KOPT-K1 (cell line): ENCODE measurements around the gene ASNSD1.
"Not testable (repeated sequence)": the region's sequence is repeated elsewhere in the genome, so short reads cannot be mapped to it uniquely, and the experiment has no call there.

Experiments used
- H3K27ac ChIP-seq: fragments of 200-600 bp; sonication (generic); 2 replicates; pipeline ENCODE4 v1.5.1; 2016; ENCODE audit warnings: antibody characterized with exemption, mild to moderate bottlenecking, low read depth, low read length; ENCODE audit not compliant: poor library complexity, severe bottlenecking
- H3K36me3 ChIP-seq: fragments of 200-600 bp; sonication (generic); 2 replicates; pipeline ENCODE4 v1.5.1; 2017; ENCODE audit warnings: antibody characterized with exemption, mild to moderate bottlenecking, low read length, moderate library complexity; ENCODE audit not compliant: insufficient read depth
- H3K9me3 ChIP-seq: fragments of 200-600 bp; sonication (generic); 2 replicates; pipeline ENCODE4 v1.5.1; 2017; ENCODE audit warnings: antibody characterized with exemption, low read length, mild to moderate bottlenecking; ENCODE audit not compliant: insufficient read depth, poor library complexity, severe bottlenecking

ASNSD1 gene

GRCh38 chr2:189635353-189635752 is 25.9 kb upstream of the ASNSD1 start:
- no peak overlapping the region for H3K27ac ChIP-seq

DNA sequence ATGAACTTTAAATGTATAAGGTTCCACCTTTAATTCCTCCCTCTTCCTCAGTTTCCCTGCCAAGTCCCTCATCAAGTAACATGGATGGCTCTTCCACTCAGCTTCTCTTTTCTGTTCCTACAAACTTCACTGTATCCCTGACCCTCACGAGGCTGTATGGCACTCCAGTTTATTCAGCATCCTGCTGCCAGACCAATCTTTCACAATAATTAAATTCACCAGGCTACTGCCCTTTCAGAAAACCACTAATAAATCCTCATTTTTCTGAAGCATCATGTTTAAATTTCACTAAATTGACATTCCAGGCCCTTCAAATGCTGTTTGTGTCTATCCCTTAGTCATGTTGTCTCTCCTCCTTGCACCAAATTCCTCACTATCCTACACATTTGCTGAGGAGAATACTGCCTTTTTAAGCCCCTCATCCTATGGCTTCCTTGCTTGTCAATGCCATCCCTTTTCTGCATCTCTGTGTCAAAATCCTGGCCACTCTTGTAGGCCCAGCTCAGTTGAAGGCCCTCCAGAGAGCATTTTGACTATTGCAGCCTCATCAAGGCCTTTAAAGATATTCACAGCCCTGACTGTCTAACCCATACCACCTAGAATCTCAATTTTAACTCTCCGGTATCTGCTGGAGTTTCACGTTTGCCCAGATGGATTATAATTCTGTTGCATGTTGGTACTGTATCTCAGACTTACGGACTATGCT is 22.8 kb upstream of the ASNSD1 start:
- H3K27ac ChIP-seq, result no peak overlapping the region

More at GRCh38 chr2:189635353-189635752, 25.9 kb upstream of the ASNSD1 start:
- no peaks in the 10 kb centered on the region for H3K9me3 ChIP-seq
- H3K36me3 ChIP-seq, result no peaks in the 10 kb centered on the region

GRCh38 chr2:189639007-189639609 is 22.2 kb upstream of the ASNSD1 start:
- no peaks in the 10 kb centered on the region for H3K36me3 ChIP-seq
- H3K9me3 ChIP-seq, result no peaks in the 10 kb centered on the region
- H3K27ac ChIP-seq, result no peak overlapping the region

More for the DNA sequence above, 22.8 kb upstream of the ASNSD1 start:
- no peaks in the 10 kb centered on the region for H3K9me3 ChIP-seq
- H3K36me3 ChIP-seq, result no peaks in the 10 kb centered on the region

DNA sequence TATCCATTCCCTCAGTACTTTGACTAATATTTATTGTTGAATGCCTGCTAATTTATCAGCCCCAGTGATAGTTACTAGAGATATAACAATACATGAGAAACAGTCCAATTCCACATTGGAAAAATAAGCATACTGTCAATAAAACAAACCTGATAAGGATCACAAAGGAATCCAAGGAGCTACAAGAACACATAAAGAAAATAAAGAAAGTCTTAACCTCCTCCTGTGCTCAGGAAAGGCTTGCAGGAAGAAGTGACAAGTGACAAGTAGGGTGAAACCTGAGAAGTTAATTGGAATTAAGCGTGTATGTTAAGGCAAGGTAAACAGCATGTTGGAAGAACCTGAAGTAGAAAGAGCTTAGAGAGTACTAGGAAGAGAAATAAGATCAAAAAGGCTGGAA is 20.3 kb upstream of the ASNSD1 start:
- no peaks in the 10 kb centered on the region for H3K36me3 ChIP-seq
- H3K9me3 ChIP-seq, result no peaks in the 10 kb centered on the region
- H3K27ac ChIP-seq, result no peak overlapping the region

DNA sequence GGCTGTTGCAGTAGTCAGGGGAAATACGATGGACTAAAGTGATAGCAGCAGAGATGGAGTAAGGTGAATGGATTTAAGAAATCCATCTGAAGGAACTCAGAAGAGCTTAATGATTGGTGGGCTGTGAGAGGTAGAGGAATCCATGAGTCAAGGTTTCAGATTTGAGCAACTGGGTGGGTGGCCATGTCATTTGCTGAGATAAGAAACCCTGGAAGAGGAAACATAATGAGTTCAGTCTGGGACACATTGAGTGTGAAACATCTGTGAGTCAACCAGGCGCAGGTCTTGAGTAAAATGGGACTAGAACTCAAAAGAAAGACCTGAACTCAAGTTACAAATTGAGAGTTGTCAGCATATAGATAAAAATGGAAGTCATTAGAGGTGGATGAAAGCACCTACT is 19.7 kb upstream of the ASNSD1 start:
- Histone ChIP-seq H3K9me3 (no peaks in the 10 kb centered on the region), H3K27ac (no peak overlapping the region), H3K36me3 (no peaks in the 10 kb centered on the region)

DNA sequence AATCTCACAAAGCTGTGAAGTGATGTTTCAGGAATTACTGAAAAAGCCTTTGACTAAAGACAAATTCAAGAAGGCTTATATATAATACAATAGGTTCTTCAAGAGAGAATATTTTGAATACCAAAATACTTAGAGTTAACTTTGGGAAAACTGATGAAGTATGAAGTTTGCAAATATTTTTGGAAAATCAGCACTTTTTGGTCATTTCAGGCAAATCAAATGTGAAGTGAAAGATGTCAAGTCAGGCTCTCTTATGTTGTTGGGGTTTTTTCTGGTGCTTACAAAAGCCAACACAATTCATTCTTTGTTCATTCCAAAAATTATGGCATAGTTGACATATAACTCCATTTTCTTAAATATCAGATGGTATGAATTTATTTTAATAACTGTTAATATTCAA is 14.7 kb upstream of the ASNSD1 start:
- Histone ChIP-seq H3K36me3 (no peaks in the 10 kb centered on the region), H3K9me3 (no peaks in the 10 kb centered on the region), H3K27ac (no peak overlapping the region)

DNA sequence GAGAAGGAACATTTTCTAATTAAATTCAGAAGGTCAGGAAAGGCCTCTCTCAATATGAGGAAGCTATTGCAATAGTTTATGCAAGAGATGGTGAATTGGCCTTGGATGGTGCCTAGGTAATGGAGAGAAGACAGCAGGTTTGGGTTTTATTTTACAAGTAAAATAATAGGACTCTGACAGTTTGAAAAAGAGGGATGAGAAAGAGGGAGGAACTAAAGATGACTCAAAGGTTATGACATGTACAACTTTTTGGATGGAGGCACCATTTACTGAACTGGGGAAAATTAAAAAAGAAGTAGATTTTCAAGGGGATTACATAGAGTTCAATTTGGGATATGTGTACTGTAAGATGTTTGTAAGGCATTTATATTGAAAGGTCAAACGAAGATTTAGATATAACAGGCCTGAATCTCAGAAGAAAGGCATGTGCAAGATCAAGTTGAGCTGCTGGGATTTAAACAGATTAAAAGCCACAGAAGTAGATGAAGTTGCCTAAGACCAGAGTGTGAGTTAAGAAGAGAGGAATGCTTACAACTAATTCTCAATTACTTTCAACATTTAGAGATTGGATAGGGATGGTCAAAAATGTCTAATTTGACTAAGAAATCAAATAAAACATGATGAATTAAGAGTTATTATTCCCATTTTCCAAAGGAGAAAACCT is 12.3 kb upstream of the ASNSD1 start:
- no peak overlapping the region for H3K27ac ChIP-seq
- no peaks in the 10 kb centered on the region for H3K36me3 ChIP-seq
- peaks cover 9% of the 10 kb centered on the region for H3K9me3 ChIP-seq

DNA sequence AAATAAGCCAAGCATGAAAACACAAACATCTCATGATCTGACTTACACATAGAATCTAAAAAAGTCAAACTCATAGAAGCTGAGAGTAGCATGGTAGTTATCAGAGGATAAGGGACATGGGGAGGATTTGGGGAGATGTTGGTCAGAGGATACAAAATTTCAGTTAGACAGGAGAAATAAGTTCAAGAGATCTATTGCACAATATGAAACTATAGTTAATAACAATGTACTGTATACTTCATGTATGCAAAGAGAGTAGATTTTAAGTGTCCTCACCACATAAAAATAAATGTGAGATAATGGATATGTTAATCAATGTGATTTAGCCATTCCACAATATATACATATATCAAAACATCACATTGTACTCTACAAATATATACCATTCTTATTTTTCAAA is 10.0 kb upstream of the ASNSD1 start:
- Histone ChIP-seq H3K9me3 (peaks cover 9% of the 10 kb centered on the region), H3K36me3 (no peaks in the 10 kb centered on the region), H3K27ac (no peak overlapping the region)

DNA sequence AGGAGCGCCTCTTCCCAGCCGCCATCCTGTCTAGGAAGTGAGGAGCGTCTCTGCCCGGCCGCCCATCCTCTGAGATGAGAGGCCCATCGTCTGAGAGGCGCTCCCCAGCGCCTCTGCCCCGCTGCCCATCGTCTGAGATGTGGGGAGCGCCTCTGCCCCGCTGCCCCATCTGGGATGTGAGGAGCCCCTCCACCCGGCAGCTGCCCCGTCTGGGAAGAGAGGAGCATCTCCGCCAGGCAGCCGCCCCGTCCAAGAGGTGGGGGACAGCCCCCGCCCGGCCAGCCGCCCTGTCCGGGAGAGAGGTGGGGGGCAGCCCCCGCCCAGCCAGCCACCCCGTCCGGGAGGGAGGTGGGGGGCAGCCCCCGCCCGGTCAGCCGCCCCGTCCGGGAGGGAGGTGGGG is 7.8 kb upstream of the ASNSD1 start:
- H3K36me3 ChIP-seq, result not testable (repeated sequence)

DNA sequence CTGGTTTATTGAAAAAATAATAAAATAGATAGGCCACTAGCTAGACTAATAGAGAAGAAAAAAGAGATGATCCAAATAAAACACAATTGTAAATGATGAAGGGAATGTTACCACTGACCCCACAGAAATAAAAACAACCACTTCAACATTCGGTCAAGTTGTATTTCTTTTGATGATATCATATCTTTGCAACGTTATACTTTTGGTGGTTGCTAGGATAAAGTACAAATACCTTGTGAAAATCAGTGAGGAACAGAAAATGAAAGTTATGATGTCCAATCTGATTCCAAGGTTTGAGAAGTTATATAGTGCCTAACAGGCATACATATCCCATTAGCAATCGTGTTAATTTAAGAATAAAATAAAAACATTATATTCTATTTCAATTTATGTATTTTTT is 6.6 kb upstream of the ASNSD1 start:
- Histone ChIP-seq H3K27ac (no peak overlapping the region), H3K9me3 (peaks cover 9% of the 10 kb centered on the region), H3K36me3 (no peaks in the 10 kb centered on the region)

More for the DNA sequence above, 7.8 kb upstream of the ASNSD1 start:
- H3K9me3 ChIP-seq, H3K27ac ChIP-seq: not testable (repeated sequence)

DNA sequence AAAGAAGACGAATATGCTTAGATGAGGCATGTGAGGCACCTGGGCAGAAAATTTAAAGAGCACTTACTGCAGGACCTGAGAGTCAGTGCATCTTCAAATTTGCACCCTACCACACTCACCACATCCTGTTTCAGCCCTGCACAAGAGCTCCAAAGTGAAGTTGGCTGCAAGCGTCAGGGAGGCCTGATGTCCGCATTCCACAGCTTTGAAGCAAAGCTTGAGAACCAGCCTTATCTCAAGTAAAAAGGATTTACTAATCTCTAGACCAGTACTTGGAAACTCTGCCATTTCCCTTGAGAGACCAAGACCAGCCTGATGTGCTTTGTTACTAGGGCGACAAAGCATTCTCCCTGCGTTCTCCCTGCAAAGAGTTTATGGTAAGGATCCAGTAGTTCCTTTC is 3.4 kb upstream of the ASNSD1 start:
- Histone ChIP-seq H3K27ac (peak overlapping the region; percentile 63), H3K9me3 (peaks cover 7% of the 10 kb centered on the region)

DNA sequence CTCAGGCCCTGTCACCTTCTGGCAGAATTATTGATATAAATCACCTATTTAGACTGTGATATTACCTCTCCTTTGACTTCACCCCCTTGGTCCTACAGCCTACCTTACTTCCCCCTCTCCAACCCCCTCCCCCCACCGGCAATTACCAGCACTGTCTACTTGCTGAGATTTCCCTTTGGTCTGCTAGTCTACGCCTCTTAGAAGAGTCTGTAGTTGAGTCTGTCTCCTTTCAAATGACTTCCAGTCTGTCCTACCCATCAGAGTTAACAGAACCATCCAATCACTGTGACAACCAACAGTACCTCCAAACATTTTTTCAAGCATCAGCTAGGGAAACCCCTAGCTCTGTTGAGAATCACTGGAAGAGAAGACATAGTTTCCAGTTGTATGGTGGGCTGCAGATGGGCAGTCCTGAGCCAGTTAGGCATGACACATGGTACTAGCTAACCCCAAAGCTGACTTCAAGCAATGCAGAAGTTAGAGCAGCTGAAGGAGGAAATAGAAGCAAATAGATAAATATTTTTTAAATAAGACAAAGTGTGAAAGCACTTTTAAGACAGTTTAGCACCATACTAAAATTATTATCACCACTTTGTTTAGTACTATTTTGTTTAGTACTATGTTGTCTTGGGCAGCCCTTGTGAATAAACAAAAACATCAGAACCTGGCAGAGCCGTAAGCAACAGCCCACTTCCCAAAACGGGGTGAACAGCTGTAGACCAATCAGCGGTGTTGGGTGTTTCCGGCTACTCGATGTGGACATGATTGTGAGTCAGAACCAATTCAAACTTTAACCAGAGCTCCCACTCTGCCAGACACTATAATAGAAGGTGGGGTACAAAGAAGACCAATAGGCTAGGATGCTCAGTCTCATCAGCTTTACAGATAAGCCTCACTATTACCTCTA is 2.7 kb upstream of the ASNSD1 start:
- Histone ChIP-seq H3K9me3 (peaks cover under 1% of the 10 kb centered on the region), H3K27ac (peak overlapping the region; percentile 63), H3K36me3 (no peaks in the 10 kb centered on the region)

More for the DNA sequence above, 3.4 kb upstream of the ASNSD1 start:
- H3K36me3 ChIP-seq, result no peaks in the 10 kb centered on the region

DNA sequence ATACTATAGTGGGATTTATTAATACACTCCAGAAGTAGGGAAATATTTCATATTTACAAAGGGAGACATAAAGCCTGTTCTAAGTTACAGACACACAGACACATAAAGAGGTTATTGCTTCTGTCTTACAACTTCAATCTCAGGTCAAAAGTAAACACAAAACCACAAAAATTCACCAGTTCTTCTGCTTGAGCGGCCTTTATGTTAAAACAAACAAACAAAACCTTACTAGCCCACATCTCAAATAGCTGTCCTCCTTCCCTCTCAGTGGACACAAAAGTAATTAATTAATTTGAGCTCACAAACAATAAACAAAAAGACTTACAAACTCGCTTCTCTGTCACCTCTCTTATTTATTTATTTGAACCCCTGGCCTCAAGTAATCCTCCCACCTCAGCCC is 1.5 kb upstream of the ASNSD1 start:
- H3K9me3 ChIP-seq, result no peaks in the 10 kb centered on the region
- H3K36me3 ChIP-seq, result peaks cover 6% of the 10 kb centered on the region
- H3K27ac ChIP-seq, result no peak overlapping the region

- Histone ChIP-seq H3K9me3 (no peaks in the 10 kb centered on the region), H3K27ac (no peak overlapping the region), H3K36me3 (peaks cover 15% of the 10 kb centered on the region)
These were observed 484 bp upstream of the ASNSD1 start for GRCh38 chr2:189660803-189661147.

DNA sequence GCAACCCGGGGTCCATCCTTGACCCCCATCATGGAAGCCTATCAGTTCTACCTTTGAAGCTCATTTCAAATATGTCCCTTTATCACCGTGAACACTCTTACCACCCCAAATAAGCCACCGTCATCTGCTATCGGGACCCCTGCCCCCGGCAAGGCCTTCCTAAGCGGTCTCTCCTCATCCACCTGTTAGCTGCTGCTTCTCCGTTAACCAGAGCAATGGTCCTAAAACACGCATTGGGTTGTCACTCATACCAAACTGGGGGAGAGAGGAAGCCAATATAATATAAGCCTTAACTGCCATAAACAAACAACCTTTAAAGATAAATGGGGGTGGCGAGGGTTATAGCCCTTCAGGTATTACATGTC is 680 bp downstream of the ASNSD1 start:
- H3K36me3 ChIP-seq, result peaks cover 27% of the 10 kb centered on the region
- peak overlapping the region; percentile 77 for H3K27ac ChIP-seq
- H3K9me3 ChIP-seq, result no peaks in the 10 kb centered on the region
